EH (cell line): ENCODE measurements around the gene GPN1.
A peak's percentile ranks its signal among the peaks of the same experiment; 100 is the strongest.
"Not testable (repeated sequence)": the region's sequence is repeated elsewhere in the genome, so short reads cannot be mapped to it uniquely, and the experiment has no call there.

ENCODE experiments used
- DNase-seq: peaks from one replicate; pipeline ENCODE4 v3.0.0-alpha.2; 2015; ENCODE audit warnings: low read depth

The GPN1 gene

GRCh38 chr2:27628767-27629709 lies at the start of gene GPN1, which contains the start of gene CCDC121:
Gene GPN1 (plus strand): TSS chr2:27629050. CDS start chr2:27629059, 9 bp downstream.
Gene CCDC121 (minus strand): TSS chr2:27629012. CDS start chr2:27627799, 1,213 bp downstream.
- DNase-seq: peak; percentile 97

DNA sequence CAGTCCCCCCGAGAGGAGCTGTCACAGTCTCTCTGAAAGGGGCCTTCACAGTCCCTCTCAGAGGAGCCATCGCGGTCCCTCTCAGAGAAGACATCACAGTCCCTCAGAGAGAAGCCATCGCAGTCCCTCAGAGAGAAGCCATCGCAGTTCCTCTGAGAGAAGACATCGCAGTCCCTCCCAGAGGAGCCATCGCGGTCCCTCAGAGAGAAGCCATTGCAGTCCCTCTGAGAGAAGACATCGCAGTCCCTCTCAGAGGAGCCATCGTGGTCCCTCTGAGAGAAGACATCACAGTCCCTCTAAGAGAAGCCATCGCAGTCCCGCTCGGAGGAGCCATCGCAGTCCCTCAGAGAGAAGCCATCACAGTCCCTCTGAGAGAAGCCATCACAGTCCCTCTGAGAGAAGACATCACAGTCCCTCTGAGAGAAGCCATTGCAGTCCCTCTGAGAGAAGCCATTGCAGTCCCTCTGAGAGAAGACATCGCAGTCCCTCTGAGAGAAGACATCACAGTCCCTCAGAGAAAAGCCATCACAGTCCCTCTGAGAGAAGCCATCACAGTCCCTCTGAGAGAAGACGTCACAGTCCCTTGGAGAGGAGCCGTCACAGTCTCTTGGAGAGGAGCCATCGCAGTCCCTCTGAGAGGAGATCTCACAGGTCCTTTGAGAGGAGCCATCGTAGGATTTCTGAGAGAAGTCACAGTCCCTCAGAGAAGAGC lies 47.3 kb upstream of the GPN1 start:
- DNase-seq: no peak

GRCh38 chr2:27582129-27582694 lies 46.6 kb upstream of the GPN1 start:
- no peak for DNase-seq

DNA sequence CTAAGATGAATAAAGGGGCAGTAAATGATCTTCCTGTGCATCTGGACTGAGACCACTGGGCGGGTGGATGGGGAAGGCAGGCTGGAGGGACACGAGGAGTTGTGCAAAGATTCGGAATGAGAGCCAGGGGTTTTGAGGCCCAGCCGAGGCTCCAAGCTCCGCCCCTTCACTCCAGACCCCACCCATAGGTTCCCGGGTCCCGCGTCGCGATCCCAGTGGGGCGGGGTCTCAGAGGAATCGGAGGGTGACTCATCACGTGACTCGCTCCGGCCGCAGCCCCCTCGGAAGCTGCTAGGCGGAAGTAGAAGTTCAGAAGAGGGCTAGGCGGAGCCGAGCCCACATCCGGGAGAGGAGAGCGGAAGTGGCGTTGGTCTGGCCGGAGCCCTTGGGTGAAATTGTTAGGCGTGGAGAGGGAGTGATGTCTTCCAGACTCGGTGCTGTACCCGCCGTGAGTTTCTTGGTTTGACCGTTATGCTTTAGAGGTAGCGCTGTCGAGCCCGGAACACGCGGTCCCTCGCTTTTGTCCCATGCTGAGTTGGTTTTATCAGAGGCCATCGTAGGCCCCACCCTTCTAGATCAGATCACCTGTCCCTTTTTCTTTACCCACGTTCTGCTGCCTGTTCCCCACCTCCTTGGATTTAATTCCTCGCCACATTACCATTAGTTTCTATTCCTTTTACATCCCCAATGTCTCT lies 46.0 kb upstream of the GPN1 start, which contains the start of gene ZNF512:
Gene ZNF512 (plus strand): TSS at position 348 of the 695 bp plus-strand sequence. CDS start 71 bp downstream, at position 419.
- peak; percentile 94 for DNase-seq

DNA sequence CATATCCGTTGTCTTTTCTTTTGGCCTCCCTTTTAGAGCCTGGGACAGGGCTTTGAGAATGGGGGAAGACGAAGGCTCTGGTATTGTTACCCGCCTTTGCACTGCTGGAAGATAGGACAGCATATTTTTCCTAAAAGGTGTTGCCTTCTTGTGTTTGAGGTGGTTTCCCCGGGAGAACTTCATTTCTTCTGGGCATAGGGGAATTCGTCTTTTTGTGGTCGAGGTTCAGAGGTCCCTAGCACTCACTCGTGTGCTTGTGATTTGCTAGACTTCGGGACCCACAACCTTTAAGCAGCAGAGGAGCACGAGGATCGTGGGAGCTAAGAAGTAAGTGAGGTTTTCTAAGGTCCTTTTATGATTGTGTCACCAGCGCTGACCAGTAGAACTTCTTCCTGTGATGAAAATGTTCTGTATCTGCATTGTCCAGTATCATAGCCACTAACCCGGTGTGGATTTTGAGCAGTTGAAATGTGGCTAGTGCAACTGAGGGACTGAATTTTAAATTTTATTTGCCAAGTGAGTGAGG lies 45.4 kb upstream of the GPN1 start:
- DNase-seq: peak; percentile 31

DNA sequence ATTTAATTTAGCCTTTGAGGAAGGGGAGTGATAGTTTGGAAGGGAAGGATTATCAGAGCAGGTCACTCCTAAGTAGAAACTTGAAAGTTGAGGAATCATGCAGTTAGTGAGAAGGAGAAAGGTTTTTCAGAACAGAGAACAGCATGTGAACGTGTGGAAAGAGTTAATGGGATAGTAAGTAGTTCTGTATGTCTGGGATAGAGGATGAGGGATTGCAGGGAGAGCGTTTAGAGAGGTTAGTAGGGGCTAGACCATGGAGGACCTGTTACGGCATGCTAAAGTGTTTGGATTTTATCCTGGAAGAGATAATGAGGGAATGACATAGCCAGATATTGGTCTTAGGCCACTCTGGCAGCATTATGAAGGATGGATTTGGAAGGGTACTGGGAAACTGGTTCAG lies 44.3 kb upstream of the GPN1 start:
- no peak for DNase-seq

DNA sequence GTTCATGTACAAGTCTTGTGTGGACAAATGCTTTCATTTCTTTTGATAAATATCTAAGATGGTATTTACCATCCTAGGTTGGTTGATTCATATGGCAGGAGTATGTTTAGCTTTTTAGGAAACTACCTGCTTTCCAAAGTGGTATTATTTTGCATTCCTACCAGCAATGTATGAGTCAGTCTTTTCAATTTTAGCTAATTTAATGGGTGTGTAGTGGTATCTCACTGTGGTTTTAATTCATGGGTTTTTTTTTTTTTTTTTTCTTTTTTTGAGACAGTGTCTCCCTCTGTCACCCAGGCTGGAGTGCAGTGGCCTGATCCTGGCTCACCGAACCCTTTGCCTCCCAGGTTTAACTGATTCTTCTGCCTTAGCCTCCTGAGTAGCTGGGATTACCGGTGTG lies 41.8 kb upstream of the GPN1 start:
- DNase-seq: no peak

- DNase-seq: peak; percentile 57
Measured at GRCh38 chr2:27588308-27588707, 40.5 kb upstream of the GPN1 start.

- DNase-seq: peak; percentile 61
Measured at GRCh38 chr2:27591745-27592144, 37.1 kb upstream of the GPN1 start.

DNA sequence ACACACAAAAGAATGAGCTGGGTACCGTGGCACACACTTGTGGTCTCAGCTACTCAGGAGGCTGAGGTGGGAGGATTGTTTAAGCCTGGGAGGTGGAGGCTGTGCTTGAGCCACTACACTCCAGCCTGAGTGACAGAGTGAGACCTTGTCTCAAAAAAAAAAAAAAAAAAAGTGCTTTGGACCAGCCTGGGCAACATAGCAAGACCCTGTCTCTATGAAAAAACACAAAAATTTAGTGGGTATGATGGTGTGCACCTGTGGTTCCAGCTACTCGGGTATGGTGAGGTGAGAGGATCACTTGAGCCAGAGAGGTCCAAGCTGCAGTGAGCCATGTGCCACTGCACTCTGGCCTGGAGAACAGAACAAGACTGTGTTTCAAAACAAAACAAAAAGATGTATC lies 35.6 kb upstream of the GPN1 start:
- no peak for DNase-seq

DNA sequence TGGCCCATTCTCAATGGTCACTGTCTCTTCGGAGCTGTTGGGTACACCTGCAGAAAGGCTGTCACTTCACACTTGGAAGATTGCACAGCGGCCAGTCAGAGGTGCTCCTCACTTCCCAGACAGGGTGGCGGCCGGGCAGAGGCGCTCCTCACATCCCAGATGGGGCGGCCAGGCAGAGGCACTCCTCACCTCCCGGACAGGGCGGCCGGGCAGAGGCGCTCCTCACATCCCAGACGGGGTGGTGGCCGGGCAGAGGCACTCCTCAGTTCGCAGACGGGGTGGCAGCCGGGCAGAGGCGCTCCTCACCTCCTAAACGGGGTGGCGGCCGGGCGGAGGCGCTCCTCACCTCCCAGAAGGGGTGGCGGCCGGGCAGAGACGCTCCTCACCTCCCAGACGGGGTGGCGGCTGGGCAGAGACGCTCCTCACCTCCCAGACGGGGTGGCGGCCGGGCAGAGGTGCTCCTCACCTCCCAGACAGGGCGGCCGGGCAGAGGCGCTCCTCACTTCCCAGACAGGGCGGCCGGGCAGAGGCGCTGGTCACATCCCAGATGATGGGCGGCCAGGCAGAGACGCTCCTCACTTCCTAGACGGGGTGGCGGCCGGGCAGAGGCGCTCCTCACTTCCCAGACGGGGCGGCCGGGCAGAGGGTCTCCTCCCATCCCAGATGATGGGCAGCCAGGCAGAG lies 34.7 kb upstream of the GPN1 start:
- not testable (repeated sequence) for DNase-seq

GRCh38 chr2:27595412-27595811 lies 33.4 kb upstream of the GPN1 start:
- not testable (repeated sequence) for DNase-seq

GRCh38 chr2:27596627-27597026 lies 32.2 kb upstream of the GPN1 start:
- DNase-seq: peak; percentile 36

DNA sequence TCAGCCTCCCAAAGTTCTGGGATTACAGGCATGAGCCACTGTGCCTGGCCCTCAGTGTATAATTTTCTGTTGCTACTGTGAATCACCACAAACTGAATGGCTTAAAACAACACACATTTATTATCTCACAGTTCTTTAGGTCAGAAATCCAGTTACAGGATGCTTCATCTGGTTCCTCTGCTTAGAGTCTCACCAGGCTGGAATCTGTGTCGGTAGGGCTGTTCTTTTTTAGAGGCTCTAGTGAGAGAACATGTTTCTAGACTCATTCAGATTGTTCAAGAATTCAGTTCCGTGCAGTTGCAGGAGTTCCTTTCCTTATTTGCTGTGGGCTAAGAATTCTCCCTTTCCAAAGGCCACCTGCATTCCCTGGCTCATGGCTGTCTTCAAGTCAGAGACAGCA lies 22.2 kb upstream of the GPN1 start:
- peak; percentile 73 for DNase-seq

- DNase-seq: no peak
Measured at GRCh38 chr2:27613985-27614384, 14.9 kb upstream of the GPN1 start.

GRCh38 chr2:27615316-27615715 lies 13.5 kb upstream of the GPN1 start:
- no peak for DNase-seq

GRCh38 chr2:27621524-27621923 lies 7.3 kb upstream of the GPN1 start:
- no peak for DNase-seq

DNA sequence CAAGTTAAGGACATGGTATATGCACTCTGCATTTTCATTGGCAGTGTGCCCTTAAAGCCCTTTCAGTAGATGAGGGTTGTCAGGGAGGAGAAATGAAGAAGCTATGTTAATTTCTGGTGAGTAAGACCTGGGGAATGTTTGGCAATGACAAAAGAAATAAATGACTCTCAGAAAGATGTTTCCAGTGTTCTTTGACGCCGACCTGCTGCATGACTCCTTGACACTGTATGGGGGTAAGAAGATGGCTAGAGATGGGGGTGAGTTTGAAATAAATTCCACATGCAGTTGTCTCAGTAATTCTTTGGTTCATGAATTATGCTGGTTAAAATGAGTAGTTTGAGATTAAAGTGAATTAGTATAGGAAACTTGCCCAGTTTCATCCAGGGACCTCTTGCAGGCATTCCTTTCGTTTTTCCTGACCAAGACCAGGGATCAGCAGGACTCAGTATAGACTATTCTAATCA lies 5.9 kb upstream of the GPN1 start:
- peak; percentile 97 for DNase-seq

- no peak for DNase-seq
Measured at GRCh38 chr2:27624943-27625342, 3.9 kb upstream of the GPN1 start.

GRCh38 chr2:27626323-27626722 lies 2.5 kb upstream of the GPN1 start:
- DNase-seq: not testable (repeated sequence)

GRCh38 chr2:27626921-27627320 lies 1.9 kb upstream of the GPN1 start:
- DNase-seq: peak; percentile 41
